Endothelial cell of umbilical vein (primary cell): ENCODE measurements around the gene MTCL1. TPM values are rescaled to one million over a fixed set of nuclear protein-coding genes. Genes with fewer than 3 reads are reported as not detected.

Source experiments
- BruUV-seq: library from RNA; stranded (reverse); fragments of 400-500 nt; replicated peaks from 2 replicates; lab custom pipeline; 2021; lab: Mats Ljungman, UMichigan
- CTCF ChIA-PET: fragments of 300-600, 350-600 bp; sonication (Branson Sonifier 250); formaldehyde crosslinking; loops from one replicate; lab custom pipeline; 2021; ENCODE audit warnings: antibody characterized with exemption, inconsistent platforms; lab: Charles Lee
- POLR2A ChIA-PET: fragments of 300-600, 350-600 bp; sonication (Branson Sonifier 250); formaldehyde crosslinking; loops from one replicate; lab custom pipeline; 2021; ENCODE audit warnings: antibody characterized with exemption, inconsistent platforms; lab: Charles Lee
- DNase-seq: peaks from one replicate; pipeline ENCODE4 v3.0.0-alpha.2; 2011; ENCODE audit warnings: low read depth, low spot score
- FAIRE-seq: peaks from 2 replicates; lab custom pipeline; 2011; peaks lifted over from hg19 to GRCh38; lab: Jason Lieb, UNC
- H2AFZ ChIP-seq: 2 replicates; pipeline ENCODE4 v1.6.0; 2012; ENCODE audit warnings: low read depth, low read length, control low read depth, inconsistent platforms
- H3K27ac ChIP-seq: 2 replicates; pipeline ENCODE4 v1.5.1; 2011; ENCODE audit warnings: low read depth, mild to moderate bottlenecking, control low read depth, low read length, moderate library complexity; ENCODE audit not compliant: insufficient read depth
- H3K27me3 ChIP-seq, 2 experiments: 2 replicates each; pipeline versions ENCODE4 v1.6.0 to v1.6.1; 2011; ENCODE audit warnings: low read length in 2 of 2, mixed read lengths in 1 of 2; ENCODE audit not compliant: control insufficient read depth in 2 of 2, insufficient read depth in 2 of 2
- H3K36me3 ChIP-seq, 2 experiments: 2 replicates in 1 of 2; 3 replicates in 1 of 2; pipeline ENCODE4 v1.5.1; 2011; ENCODE audit warnings: low read length in 2 of 2, mild to moderate bottlenecking in 1 of 2, moderate library complexity in 1 of 2; ENCODE audit not compliant: control insufficient read depth in 2 of 2, insufficient read depth in 2 of 2; ENCODE audit errors: extremely low read depth in 1 of 2
- H3K4me1 ChIP-seq: 3 replicates; pipeline ENCODE4 v1.5.1; 2011; ENCODE audit warnings: mild to moderate bottlenecking, low read length; ENCODE audit not compliant: control insufficient read depth, insufficient read depth; ENCODE audit errors: extremely low read depth
- H3K4me2 ChIP-seq: 2 replicates; pipeline ENCODE4 v1.6.1; 2011; ENCODE audit warnings: low read length, control low read depth, mixed read lengths; ENCODE audit not compliant: insufficient read depth
- H3K4me3 ChIP-seq, 3 experiments: fragments of 200-600 bp in 1 of 3; sonication (generic), shearing (Covaris generic) in 1 of 3; replicated peaks in 1 of 3; 2 replicates each; pipeline ENCODE4 v1.5.1; 2011 to 2016; ENCODE audit warnings: control low read depth in 3 of 3, low read length in 3 of 3, mild to moderate bottlenecking in 2 of 3, inconsistent platforms in 1 of 3, low read depth in 1 of 3, moderate library complexity in 1 of 3; ENCODE audit not compliant: insufficient read depth in 1 of 3
- H3K79me2 ChIP-seq: 2 replicates; pipeline ENCODE4 v1.6.0; 2012; ENCODE audit warnings: low read length, inconsistent platforms; ENCODE audit not compliant: control insufficient read depth, insufficient read depth
- H3K9ac ChIP-seq: replicated peaks from 2 replicates; pipeline ENCODE3; 2011; ENCODE audit warnings: low read length, control low read depth; ENCODE audit not compliant: insufficient read depth; ENCODE audit errors: extremely low read depth
- H3K9me1 ChIP-seq: replicated peaks from 3 replicates; pipeline ENCODE4 v1.6.0; 2011; ENCODE audit warnings: mild to moderate bottlenecking, low read length; ENCODE audit not compliant: control insufficient read depth, insufficient read depth; ENCODE audit errors: extremely low read depth
- H3K9me3 ChIP-seq: replicated peaks from 2 replicates; pipeline ENCODE4 v1.5.1; 2012; ENCODE audit warnings: low read length, inconsistent platforms; ENCODE audit not compliant: control insufficient read depth, insufficient read depth
- H4K20me1 ChIP-seq: replicated peaks from 2 replicates; pipeline ENCODE3; 2011; ENCODE audit warnings: mild to moderate bottlenecking, low read length; ENCODE audit not compliant: control insufficient read depth, insufficient read depth; ENCODE audit errors: extremely low read depth
- EZH2 ChIP-seq: IDR thresholded peaks from 2 replicates; pipeline ENCODE4 v1.6.1; 2012; ENCODE audit warnings: borderline replicate concordance, low read depth, mild to moderate bottlenecking, moderate library complexity, low read length, inconsistent platforms; ENCODE audit not compliant: severe bottlenecking
- FOS ChIP-seq: IDR thresholded peaks from 2 replicates; pipeline ENCODE4 v1.6.1; 2011; ENCODE audit warnings: mild to moderate bottlenecking, low read length, moderate library complexity, borderline replicate concordance; ENCODE audit not compliant: insufficient read depth
- GATA2 ChIP-seq: IDR thresholded peaks from 2 replicates; pipeline ENCODE4 v1.7.0; 2011; ENCODE audit warnings: low read depth, mild to moderate bottlenecking, moderate library complexity, mixed read lengths, low read length; ENCODE audit not compliant: insufficient read length, insufficient read depth
- JUN ChIP-seq: IDR thresholded peaks from 2 replicates; pipeline ENCODE4 v1.6.1; 2011; ENCODE audit warnings: borderline replicate concordance, low read depth; ENCODE audit not compliant: insufficient read length, insufficient read depth
- MYC ChIP-seq: IDR thresholded peaks from one replicate; pipeline ENCODE4 v1.6.1; 2011; ENCODE audit warnings: mild to moderate bottlenecking, low read depth, low read length
- POLR2A ChIP-seq: IDR thresholded peaks from 2 replicates; pipeline ENCODE4 v1.6.1; 2012; ENCODE audit warnings: low read depth, mild to moderate bottlenecking, control low read depth, low read length
- POLR2AphosphoS5 ChIP-seq: IDR thresholded peaks from 2 replicates; pipeline ENCODE4 v1.6.1; 2012; ENCODE audit warnings: low read depth, mild to moderate bottlenecking, control low read depth, low read length, moderate library complexity; ENCODE audit not compliant: insufficient read depth
- dilution Hi-C: fragments of 300-500 bp; cut with MboI; formaldehyde crosslinking; loops from one replicate; pipeline ENCODE4 v1.15.0; 2019; ENCODE audit warnings: low sequenced_read_pairs; ENCODE audit not compliant: extremely low pct_ligation_motif_present
- intact Hi-C: fragments of 100-400 bp; cut with micrococcal nuclease; formaldehyde crosslinking; loops from one replicate; pipeline ENCODE4 v1.10.0; 2022
- polyA plus RNA-seq, 4 experiments: library from polyadenylated mRNA; depleted of rRNA in 3 of 4; stranded (reverse) in 3 of 4; unstranded in 1 of 4; fragments of >200 nt; gene quantifications; 2 replicates each; pipeline versions ENCODE4 v1.2.1 to v1.2.3, GENCODE V29; 2011 to 2012; ENCODE audit warnings: missing spikeins in 1 of 4
- total RNA-seq: library from RNA; stranded (reverse); gene quantifications from 2 replicates; pipeline ENCODE4 v1.2.3, GENCODE V29; 2021
- TF ChIP-seq, protein P1 (sequence below), 2 donors: IDR thresholded peaks; 1 replicate in 1 of 2; 2 replicates in 1 of 2; pipeline ENCODE4 v1.5.1; 2011; ENCODE audit warnings: low read length in 2 of 2, mild to moderate bottlenecking in 2 of 2, moderate library complexity in 2 of 2, control low read depth in 1 of 2, inconsistent platforms in 1 of 2, low read depth in 1 of 2; ENCODE audit not compliant: insufficient read depth in 1 of 2; ENCODE audit errors: extremely low read depth in 1 of 2
- TF ChIP-seq, protein P2 (sequence below): IDR thresholded peaks from 2 replicates; pipeline ENCODE4 v1.6.1; 2011; ENCODE audit not compliant: insufficient read depth, insufficient read length

MTCL1 gene
- total and polyA plus RNA-seq, 2 donors (not counting 3 experiments of a cell fraction or from before 2014, with no cell fraction given), result 11.9 to 75.7 TPM

DNA sequence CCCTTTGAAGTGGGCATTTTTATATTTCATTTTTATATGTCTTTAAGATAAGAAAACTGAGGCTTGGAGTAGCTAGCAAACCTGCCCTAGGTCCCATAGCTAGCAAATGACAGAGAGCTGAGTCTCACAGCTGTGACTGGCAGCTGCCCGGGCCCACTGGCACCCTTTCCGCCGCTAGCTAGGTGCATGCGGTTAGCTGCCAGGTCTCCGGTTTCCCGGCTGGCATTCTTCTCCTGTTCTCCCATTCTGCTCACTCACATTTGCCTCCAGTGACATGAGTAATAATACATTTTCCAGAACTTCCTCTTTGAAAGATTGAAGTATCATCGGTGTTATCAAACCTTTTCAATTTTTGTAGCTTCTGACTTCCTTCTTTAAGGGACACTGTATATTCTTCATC lies 38.7 kb downstream of the MTCL1 start:
- no TSS peak for BruUV-seq
- Histone ChIP-seq H3K9ac (no peak overlapping the region), H2AFZ (no peak overlapping the region), H3K27me3 (no peaks in the 10 kb centered on the region), H3K27ac (peak overlapping the region; percentile 30), H3K4me2 (no peak overlapping the region), H3K79me2 (peaks cover 62% of the 10 kb centered on the region), H4K20me1 (no peaks in the 10 kb centered on the region), H3K9me1 (no peaks in the 10 kb centered on the region), H3K4me1 (peaks cover 58% of the 10 kb centered on the region), H3K36me3 (no peaks in the 10 kb centered on the region), H3K4me3 (no peak overlapping the region), H3K9me3 (no peaks in the 10 kb centered on the region)
- intact Hi-C loops (no loop called here), dilution Hi-C loops (no loop called here)
- DNase-seq (no peak), FAIRE-seq (no peak)
- POLR2A ChIA-PET, result no interaction called here
- TF ChIP-seq, protein P1, sequence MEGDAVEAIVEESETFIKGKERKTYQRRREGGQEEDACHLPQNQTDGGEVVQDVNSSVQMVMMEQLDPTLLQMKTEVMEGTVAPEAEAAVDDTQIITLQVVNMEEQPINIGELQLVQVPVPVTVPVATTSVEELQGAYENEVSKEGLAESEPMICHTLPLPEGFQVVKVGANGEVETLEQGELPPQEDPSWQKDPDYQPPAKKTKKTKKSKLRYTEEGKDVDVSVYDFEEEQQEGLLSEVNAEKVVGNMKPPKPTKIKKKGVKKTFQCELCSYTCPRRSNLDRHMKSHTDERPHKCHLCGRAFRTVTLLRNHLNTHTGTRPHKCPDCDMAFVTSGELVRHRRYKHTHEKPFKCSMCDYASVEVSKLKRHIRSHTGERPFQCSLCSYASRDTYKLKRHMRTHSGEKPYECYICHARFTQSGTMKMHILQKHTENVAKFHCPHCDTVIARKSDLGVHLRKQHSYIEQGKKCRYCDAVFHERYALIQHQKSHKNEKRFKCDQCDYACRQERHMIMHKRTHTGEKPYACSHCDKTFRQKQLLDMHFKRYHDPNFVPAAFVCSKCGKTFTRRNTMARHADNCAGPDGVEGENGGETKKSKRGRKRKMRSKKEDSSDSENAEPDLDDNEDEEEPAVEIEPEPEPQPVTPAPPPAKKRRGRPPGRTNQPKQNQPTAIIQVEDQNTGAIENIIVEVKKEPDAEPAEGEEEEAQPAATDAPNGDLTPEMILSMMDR (IDR thresholded peaks at IDR 0.05; ENCODE audit: extremely low read depth in 1 of 2, insufficient read depth in 1 of 2, low read depth in 1 of 2, low read length in 2 of 2), result no peak
- TF ChIP-seq EZH2 (no peak), POLR2A (no peak), MYC (no peak), FOS (no peak), GATA2 (no peak), JUN (no peak)
- CTCF ChIA-PET, result interaction anchor here (0.8 to 4.5 kb wide), 2 partner anchors 37 to 1176 kb away, joined by 3 to 21 read pairs; no protein-coding TSS in a partner anchor

DNA sequence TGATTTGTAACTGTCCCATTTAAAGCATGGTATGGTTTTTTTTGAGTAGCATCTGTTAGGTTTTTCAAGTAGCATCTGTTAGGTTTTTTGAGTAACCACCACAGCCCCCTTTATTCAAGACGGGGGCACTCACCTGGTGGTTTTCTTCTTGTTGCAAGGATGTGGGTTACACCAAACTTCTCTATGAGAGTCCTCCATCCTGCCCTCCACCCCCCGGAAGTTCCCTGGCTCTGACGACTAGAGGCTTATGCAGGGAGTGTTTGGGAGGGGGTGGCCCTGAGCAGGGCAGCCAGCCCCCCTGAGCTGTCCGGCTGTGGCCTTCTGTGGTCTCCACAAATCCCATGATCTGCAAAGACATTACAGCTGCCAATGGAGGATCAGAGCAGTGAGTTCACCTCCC lies 39.3 kb downstream of the MTCL1 start:
- Histone ChIP-seq H2AFZ (no peak overlapping the region), H3K4me1 (peaks cover 60% of the 10 kb centered on the region), H4K20me1 (no peaks in the 10 kb centered on the region), H3K27me3 (no peaks in the 10 kb centered on the region), H3K9me1 (no peaks in the 10 kb centered on the region), H3K9me3 (no peaks in the 10 kb centered on the region), H3K4me3 (no peak overlapping the region), H3K36me3 (no peaks in the 10 kb centered on the region), H3K9ac (no peak overlapping the region), H3K79me2 (peaks cover 63% of the 10 kb centered on the region), H3K27ac (no peak overlapping the region), H3K4me2 (no peak overlapping the region)
- intact Hi-C loops (loop anchor here (5.0 kb wide), 1 partner anchor 53 kb away; no protein-coding TSS in a partner anchor), dilution Hi-C loops (no loop called here)
- no peak for FAIRE-seq
- no peak for DNase-seq
- ChIA-PET POLR2A (no interaction called here), CTCF (interaction anchor here (0.8 kb wide), 1 partner anchor 1177 kb away, joined by 3 read pairs; no protein-coding TSS in a partner anchor)
- TF ChIP-seq, protein P1 (IDR thresholded peaks at IDR 0.05; ENCODE audit: extremely low read depth in 1 of 2, insufficient read depth in 1 of 2, low read depth in 1 of 2, low read length in 2 of 2), result no peak
- no peak for TF ChIP-seq JUN
- TF ChIP-seq POLR2AphosphoS5, result no peak
- TF ChIP-seq, protein P2, sequence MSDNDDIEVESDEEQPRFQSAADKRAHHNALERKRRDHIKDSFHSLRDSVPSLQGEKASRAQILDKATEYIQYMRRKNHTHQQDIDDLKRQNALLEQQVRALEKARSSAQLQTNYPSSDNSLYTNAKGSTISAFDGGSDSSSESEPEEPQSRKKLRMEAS, result no peak
- no peak for TF ChIP-seq MYC
- no peak for TF ChIP-seq GATA2
- TF ChIP-seq EZH2, result no peak
- no peak for TF ChIP-seq POLR2A
- no peak for TF ChIP-seq FOS
- BruUV-seq, result no TSS peak
